Measurements from ENCODE around the gene GBF1. TPM values are rescaled to one million over a fixed set of nuclear protein-coding genes. Genes with fewer than 3 reads are reported as not detected.

Gene GBF1
- total RNA-seq: 28.4 and 40.7 TPM in 2 replicates

DNA sequence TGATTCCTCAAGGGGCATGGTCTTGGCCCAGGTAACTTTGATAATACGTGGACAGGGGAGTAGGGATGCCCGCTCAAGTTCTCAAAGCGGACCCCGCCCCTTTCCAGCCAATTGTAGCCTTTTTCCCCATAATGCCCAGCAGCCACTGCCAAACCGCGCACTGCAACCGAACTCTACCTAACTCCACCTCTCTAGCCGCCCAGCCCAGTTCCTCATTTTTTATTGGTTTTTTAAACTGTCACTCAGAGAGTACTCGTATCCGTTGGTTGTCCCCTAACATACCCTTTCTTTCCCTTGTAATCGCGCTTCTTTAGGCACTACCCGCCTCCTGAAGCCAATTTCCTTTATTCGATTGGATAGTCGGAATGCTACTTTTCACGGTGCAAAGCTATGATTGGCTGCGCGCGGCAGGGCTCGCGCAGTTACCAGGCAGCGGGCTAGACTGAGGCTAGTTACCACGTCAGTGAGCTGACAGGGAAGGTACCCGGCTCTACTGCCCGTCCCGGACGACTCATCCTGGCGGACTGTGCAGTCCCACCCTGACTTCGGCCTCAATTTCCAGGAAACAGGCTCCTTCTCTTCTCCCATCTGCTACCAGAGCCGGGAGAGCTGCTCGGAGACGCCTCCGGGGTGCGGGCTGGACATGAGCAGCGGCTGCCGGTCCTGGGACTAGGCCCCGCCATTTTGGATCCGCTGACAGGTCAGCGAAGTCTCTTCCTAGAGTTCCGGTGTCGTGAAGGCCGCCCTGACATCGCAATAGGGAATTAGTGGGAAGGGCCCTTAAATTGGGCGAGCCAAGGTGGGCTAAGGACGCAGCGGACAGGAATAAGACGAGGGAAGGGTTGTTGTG is at the start of gene GBF1:
Gene GBF1, plus strand, starts transcription at position 451 of the 850 bp plus-strand sequence. CDS start 13,407 bp downstream, outside the sequence.

DNA sequence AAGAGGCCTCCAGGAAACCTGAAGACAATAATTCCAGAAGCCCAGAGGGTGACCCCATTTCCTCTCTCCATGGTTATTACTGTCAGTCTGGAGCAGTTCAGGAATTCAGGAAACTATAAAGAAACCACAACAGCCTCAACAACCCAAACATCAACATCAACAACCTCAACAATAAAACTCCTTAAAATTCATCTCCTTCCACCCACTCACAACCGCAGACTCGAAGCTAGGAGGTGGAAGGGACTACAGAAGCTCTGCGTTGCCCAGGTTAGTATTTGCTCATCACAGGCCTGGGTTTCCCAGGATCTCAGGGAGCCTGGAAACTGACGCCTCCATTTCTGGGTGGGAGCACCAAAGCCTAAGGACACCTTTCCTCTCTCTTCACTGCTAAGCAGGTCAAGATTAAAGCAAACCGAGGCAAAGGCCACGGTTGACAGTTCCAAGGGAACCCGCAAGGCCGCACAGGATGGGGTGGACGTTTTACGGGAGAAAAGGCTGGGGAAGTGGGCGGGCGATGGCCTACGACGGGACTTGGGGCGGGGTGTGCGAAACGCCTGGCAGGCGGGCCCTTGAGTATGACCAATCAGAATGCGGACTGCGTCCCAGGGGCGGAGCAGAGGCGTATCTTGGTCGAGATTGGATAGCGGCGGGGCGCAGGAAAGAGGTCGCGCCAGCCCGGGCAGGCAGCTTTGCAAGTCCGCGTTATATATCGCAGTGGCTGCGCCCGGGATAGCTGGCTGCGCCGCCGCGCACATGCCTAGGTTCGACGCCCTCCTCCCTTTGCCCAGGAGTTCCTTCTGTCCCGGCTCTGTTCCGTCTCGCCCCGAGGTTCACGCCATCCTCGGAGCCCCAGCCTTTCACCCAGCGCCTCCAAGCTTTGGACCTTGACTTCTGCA is 19.4 kb upstream of the GBF1 start, which contains the start of gene ELOVL3:
Gene ELOVL3, plus strand, starts transcription at position 654 of the 896 bp plus-strand sequence. CDS start 250 bp downstream, outside the sequence.

DNA sequence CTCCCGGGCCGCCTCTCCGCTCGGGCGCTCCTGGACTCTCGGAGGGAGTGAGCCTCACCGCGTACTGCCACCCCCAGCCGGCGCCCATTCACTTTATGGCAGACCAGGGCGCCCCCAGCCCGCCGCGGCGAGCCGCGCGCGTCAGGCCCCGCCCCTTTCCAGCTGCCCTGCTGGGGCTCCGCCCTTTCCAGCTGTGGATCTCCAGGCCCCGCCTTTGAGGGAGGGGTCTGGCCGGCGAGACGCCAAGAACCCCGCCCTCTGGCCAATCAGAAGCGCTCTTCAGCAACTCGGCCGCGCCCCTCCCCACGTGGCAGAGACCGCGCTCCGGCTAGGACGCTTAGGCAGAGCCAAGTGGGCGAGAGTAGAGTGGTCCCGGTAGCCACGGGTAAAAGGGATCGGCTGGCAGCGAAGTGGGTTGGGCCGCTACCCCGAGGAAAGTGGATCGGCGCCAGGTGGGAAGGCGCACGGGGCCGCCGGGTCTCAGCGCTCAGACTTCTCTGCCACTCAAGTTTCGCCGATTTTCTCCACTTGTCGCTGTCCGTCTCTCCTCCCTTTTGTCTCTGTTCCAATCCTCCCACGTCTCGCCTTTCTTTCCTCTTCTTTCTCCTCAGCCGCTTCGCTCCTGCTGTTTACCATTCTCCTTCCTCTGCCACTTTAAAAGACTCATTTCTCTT is 3.8 kb upstream of the GBF1 start, which contains the start of gene PITX3:
Gene PITX3, minus strand, starts transcription at position 69 of the 674 bp plus-strand sequence. CDS start 9,432 bp downstream, outside the sequence.

GRCh38 chr10:102395400-102396316 is 150.3 kb downstream of the GBF1 start, which contains the start of gene NFKB2:
NFKB2 (plus strand) TSS chr10:102395705; CDS start chr10:102395960, 255 bp downstream.

DNA sequence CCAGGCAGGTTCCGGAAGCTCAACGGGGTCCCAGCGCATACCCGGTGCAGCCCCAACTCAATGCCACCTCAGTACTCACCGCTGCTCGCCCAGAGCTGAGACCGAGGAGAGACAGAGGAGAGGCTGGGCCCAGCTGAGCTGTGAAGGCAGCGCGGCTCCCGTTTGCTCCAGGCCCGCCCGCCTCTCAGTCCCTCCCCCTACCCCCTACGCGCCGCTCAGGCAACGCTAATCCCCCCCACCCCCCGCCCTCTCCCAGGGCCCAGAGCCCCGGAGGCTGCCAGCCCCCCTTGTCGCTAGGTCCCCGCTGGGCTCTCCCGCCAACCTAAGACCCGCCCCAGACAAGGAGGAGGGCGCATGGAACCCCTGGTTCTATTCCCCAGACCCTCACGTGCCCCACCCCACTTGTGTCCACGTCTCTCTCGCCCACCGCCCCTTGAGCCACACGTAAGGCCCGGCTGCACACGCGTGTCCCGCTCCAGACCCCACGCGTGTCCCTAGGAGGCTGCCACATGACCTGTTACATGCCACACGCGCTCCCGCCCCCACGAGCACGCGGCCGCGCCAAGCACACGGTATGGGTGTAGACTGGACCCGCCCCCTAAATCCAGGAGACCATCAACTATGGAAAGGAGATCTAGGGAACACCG is 173.4 kb downstream of the GBF1 start, which contains the start of gene PSD:
Gene PSD, minus strand, starts transcription at position 164 of the 647 bp plus-strand sequence. CDS start 1,747 bp downstream, outside the sequence.

GRCh38 chr10:102420714-102421506 is 175.6 kb downstream of the GBF1 start, which contains the start of gene FBXL15:
FBXL15 (plus strand) TSS chr10:102420836; CDS start chr10:102421130, 294 bp downstream.

Other genes starting within 250 kb of the GBF1 start
- 8.7 and 9.6 TPM in 2 replicates for gene ARMH3, start 189.4 kb upstream of the GBF1 start, total RNA-seq
- gene HPS6, start 180.2 kb upstream of the GBF1 start, total RNA-seq: 21.5 and 22.5 TPM in 2 replicates
- 40.6 and 42.4 TPM in 2 replicates for gene LDB1, start 125.2 kb upstream of the GBF1 start, total RNA-seq
- 9.4 and 10.7 TPM in 2 replicates for gene PPRC1, start 112.5 kb upstream of the GBF1 start, total RNA-seq
- 22.1 and 38.3 TPM in 2 replicates for gene NOLC1, start 93.1 kb upstream of the GBF1 start, total RNA-seq
- 0.26 TPM in 1 of 2 replicates, not detected in the other for gene ELOVL3, start 19.2 kb upstream of the GBF1 start, total RNA-seq
- 0.12 and 0.13 TPM in 2 replicates for gene PITX3, start 4.0 kb upstream of the GBF1 start, total RNA-seq
- 12.7 and 14.0 TPM in 2 replicates for gene NFKB2, start 150.2 kb downstream of the GBF1 start, total RNA-seq
- 0.12 and 0.26 TPM in 2 replicates for gene PSD, start 173.3 kb downstream of the GBF1 start, total RNA-seq
- 9.9 TPM in 2 replicates for gene FBXL15, start 175.3 kb downstream of the GBF1 start, total RNA-seq
- 41.9 and 43.2 TPM in 2 replicates for gene CUEDC2, start 187.0 kb downstream of the GBF1 start, total RNA-seq
- under 0.01 and 0.06 TPM in 2 replicates for gene C10orf95, start 206.0 kb downstream of the GBF1 start, total RNA-seq

All from aortic smooth muscle cell (primary cell).